GM12878 (cell line): Measurements from ENCODE around the gene YWHAQ.

Source experiments
- EZH2 ChIP-seq: IDR thresholded peaks from 2 replicates; pipeline ENCODE4 v1.6.1; 2012; ENCODE audit warnings: low read depth, mild to moderate bottlenecking, control low read depth, inconsistent platforms, low read length, borderline replicate concordance; ENCODE audit not compliant: control insufficient read depth
- POLR2AphosphoS5 ChIP-seq: IDR thresholded peaks from 2 replicates; pipeline ENCODE4 v1.6.1; 2011; ENCODE audit warnings: mild to moderate bottlenecking, low read length, inconsistent platforms
- RFX5 ChIP-seq: IDR thresholded peaks from 2 replicates; pipeline ENCODE4 v1.6.1; 2011; ENCODE audit warnings: low read depth, low read length, improper control_type of control experiment
- SIX5 ChIP-seq: IDR thresholded peaks from 2 replicates; pipeline ENCODE4 v1.6.1; 2011; ENCODE audit warnings: mild to moderate bottlenecking, low read depth, low read length, moderate library complexity; ENCODE audit not compliant: severe bottlenecking
- TAF1 ChIP-seq: IDR thresholded peaks from 2 replicates; pipeline ENCODE4 v1.6.1; 2011; ENCODE audit warnings: mild to moderate bottlenecking, low read depth, low read length, borderline replicate concordance
- TARDBP ChIP-seq: IDR thresholded peaks from 2 replicates; pipeline ENCODE4 v1.6.1; 2016; ENCODE audit warnings: borderline replicate concordance
- TF ChIP-seq, protein P1 (sequence below), 3 experiments: IDR thresholded peaks in 2 of 3; conservative IDR thresholded peaks in 1 of 3; 2 replicates each; pipeline ENCODE4 v1.5.1; 2011; ENCODE audit warnings: low read depth in 3 of 3, low read length in 3 of 3, mild to moderate bottlenecking in 3 of 3, control low read depth in 2 of 3, moderate library complexity in 2 of 3, inconsistent platforms in 1 of 3, mixed read lengths in 1 of 3; ENCODE audit not compliant: control insufficient read depth in 2 of 3, insufficient read depth in 1 of 3; ENCODE audit errors: extremely low read depth in 1 of 3
- TF ChIP-seq, protein P2 (sequence below): fragments of 450-650 bp; IDR thresholded peaks from 2 replicates; pipeline ENCODE4 v1.6.1; 2016; ENCODE audit warnings: mild to moderate bottlenecking
- TF ChIP-seq, protein P3 (sequence below): fragments of 450-650 bp; IDR thresholded peaks from 2 replicates; pipeline ENCODE4 v1.6.1; 2017; ENCODE audit warnings: mild to moderate bottlenecking

DNA sequence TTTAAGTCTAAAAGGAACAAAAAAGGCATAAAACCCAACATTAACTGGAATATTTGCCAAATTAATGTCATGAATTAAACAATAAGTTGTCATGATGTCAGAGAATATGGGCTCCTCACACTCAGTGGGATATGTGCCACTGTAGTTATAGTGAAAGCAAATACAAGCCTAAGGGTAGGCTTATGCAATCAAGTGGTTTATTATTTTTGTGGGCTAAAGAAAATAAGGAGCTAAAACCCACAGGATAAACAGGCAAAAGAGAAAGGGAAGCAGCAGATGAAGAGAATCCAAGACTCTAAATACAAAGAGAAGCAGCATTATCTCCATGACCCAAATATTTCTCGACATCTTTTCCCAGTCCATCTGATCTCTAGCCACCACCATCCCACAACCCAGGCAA, 17.5 kb downstream of the YWHAQ start:
- TF ChIP-seq TARDBP (no peak), RFX5 (no peak), SIX5 (no peak), EZH2 (no peak), TAF1 (no peak), POLR2AphosphoS5 (no peak)
- TF ChIP-seq, protein P1, sequence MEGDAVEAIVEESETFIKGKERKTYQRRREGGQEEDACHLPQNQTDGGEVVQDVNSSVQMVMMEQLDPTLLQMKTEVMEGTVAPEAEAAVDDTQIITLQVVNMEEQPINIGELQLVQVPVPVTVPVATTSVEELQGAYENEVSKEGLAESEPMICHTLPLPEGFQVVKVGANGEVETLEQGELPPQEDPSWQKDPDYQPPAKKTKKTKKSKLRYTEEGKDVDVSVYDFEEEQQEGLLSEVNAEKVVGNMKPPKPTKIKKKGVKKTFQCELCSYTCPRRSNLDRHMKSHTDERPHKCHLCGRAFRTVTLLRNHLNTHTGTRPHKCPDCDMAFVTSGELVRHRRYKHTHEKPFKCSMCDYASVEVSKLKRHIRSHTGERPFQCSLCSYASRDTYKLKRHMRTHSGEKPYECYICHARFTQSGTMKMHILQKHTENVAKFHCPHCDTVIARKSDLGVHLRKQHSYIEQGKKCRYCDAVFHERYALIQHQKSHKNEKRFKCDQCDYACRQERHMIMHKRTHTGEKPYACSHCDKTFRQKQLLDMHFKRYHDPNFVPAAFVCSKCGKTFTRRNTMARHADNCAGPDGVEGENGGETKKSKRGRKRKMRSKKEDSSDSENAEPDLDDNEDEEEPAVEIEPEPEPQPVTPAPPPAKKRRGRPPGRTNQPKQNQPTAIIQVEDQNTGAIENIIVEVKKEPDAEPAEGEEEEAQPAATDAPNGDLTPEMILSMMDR (IDR thresholded peaks at IDR 0.05 in 2 of 3, conservative IDR thresholded peaks at IDR 0.05 in 1 of 3; ENCODE audit: control insufficient read depth in 2 of 3, extremely low read depth in 1 of 3, insufficient read depth in 1 of 3, low read depth in 3 of 3, low read length in 3 of 3): no peak
- TF ChIP-seq, protein P2, sequence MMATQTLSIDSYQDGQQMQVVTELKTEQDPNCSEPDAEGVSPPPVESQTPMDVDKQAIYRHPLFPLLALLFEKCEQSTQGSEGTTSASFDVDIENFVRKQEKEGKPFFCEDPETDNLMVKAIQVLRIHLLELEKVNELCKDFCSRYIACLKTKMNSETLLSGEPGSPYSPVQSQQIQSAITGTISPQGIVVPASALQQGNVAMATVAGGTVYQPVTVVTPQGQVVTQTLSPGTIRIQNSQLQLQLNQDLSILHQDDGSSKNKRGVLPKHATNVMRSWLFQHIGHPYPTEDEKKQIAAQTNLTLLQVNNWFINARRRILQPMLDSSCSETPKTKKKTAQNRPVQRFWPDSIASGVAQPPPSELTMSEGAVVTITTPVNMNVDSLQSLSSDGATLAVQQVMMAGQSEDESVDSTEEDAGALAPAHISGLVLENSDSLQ: no peak
- TF ChIP-seq, protein P3, sequence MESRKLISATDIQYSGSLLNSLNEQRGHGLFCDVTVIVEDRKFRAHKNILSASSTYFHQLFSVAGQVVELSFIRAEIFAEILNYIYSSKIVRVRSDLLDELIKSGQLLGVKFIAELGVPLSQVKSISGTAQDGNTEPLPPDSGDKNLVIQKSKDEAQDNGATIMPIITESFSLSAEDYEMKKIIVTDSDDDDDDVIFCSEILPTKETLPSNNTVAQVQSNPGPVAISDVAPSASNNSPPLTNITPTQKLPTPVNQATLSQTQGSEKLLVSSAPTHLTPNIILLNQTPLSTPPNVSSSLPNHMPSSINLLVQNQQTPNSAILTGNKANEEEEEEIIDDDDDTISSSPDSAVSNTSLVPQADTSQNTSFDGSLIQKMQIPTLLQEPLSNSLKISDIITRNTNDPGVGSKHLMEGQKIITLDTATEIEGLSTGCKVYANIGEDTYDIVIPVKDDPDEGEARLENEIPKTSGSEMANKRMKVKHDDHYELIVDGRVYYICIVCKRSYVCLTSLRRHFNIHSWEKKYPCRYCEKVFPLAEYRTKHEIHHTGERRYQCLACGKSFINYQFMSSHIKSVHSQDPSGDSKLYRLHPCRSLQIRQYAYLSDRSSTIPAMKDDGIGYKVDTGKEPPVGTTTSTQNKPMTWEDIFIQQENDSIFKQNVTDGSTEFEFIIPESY: no peak
